Neural cell (in vitro differentiated cells): ENCODE data around the gene PHETA2. TPM values are rescaled to one million over a fixed set of nuclear protein-coding genes. Genes with fewer than 3 reads are reported as not detected.
A peak's percentile ranks its signal among the peaks of the same experiment; 100 is the strongest.
"Not testable (repeated sequence)": the region's sequence is repeated elsewhere in the genome, so short reads cannot be mapped to it uniquely, and the experiment has no call there.

Experiments used
- H2AFZ ChIP-seq: fragments of 200-600, 300-800 bp; sonication (generic), shearing (Covaris generic); 2 replicates; pipeline ENCODE4 v1.6.0; 2014; ENCODE audit warnings: low read depth, mild to moderate bottlenecking, antibody characterized with exemption, low read length, moderate library complexity
- H3F3A ChIP-seq: fragments of 200-600 bp; shearing (Covaris generic); 2 replicates; pipeline ENCODE4 v1.6.1; 2016; ENCODE audit warnings: mild to moderate bottlenecking, moderate library complexity, mixed read lengths, antibody characterized with exemption, low read length; ENCODE audit not compliant: insufficient read depth, poor library complexity, severe bottlenecking
- H3K27ac ChIP-seq: fragments of 200-600, 300-800 bp; sonication (generic), shearing (Covaris generic); 2 replicates; pipeline ENCODE4 v1.5.1; 2014; ENCODE audit warnings: mild to moderate bottlenecking, low read length, moderate library complexity
- H3K27me3 ChIP-seq: fragments of 300-800, 200-600 bp; sonication (generic), shearing (Covaris generic); 2 replicates; pipeline ENCODE4 v1.6.0; 2014; ENCODE audit warnings: mild to moderate bottlenecking, low read depth, low read length, moderate library complexity; ENCODE audit not compliant: insufficient read depth
- H3K36me3 ChIP-seq: fragments of 300-800, 200-600 bp; sonication (generic), shearing (Covaris generic); 2 replicates; pipeline ENCODE4 v1.5.1; 2014; ENCODE audit warnings: mild to moderate bottlenecking, antibody characterized with exemption, low read length, moderate library complexity; ENCODE audit not compliant: insufficient read depth
- H3K4me2 ChIP-seq: fragments of 300-800, 200-600 bp; sonication (generic), shearing (Covaris generic); 2 replicates; pipeline ENCODE4 v1.6.0; 2014; ENCODE audit warnings: mild to moderate bottlenecking, low read length
- H3K4me3 ChIP-seq: fragments of 300-800, 200-600 bp; sonication (generic), shearing (Covaris generic); 2 replicates; pipeline ENCODE4 v1.5.1; 2014; ENCODE audit warnings: mild to moderate bottlenecking, low read length, moderate library complexity
- H3K79me2 ChIP-seq: fragments of 200-600 bp; shearing (Covaris generic); replicated peaks from 2 replicates; pipeline ENCODE4 v1.6.0; 2014; ENCODE audit warnings: mild to moderate bottlenecking, low read length, moderate library complexity; ENCODE audit not compliant: insufficient read depth
- H3K9ac ChIP-seq: fragments of 300-800, 200-600 bp; sonication (generic), shearing (Covaris generic); 2 replicates; pipeline ENCODE4 v1.6.1; 2016; ENCODE audit warnings: mild to moderate bottlenecking, low read length, mixed read lengths
- H3K9me2 ChIP-seq: fragments of 200-600 bp; shearing (Covaris generic); 2 replicates; pipeline ENCODE4 v1.6.1; 2016; ENCODE audit warnings: mild to moderate bottlenecking, low read length, mixed read lengths; ENCODE audit not compliant: insufficient read depth
- H3K9me3 ChIP-seq: fragments of 200-600, 300-800 bp; sonication (generic), shearing (Covaris generic); 2 replicates; pipeline ENCODE4 v1.6.1; 2016; ENCODE audit warnings: mild to moderate bottlenecking, mixed run types, low read length, moderate library complexity, mixed read lengths
- H4K20me1 ChIP-seq: fragments of 200-600 bp; shearing (Covaris generic); 2 replicates; pipeline ENCODE4 v1.6.1; 2016; ENCODE audit warnings: mild to moderate bottlenecking, mixed run types; ENCODE audit not compliant: insufficient read depth
- EP300 ChIP-seq: fragments of 450-650 bp; conservative IDR thresholded peaks from 2 replicates; pipeline ENCODE4 v1.6.1; 2014; ENCODE audit warnings: antibody characterized with exemption, mild to moderate bottlenecking, moderate library complexity; ENCODE audit not compliant: poor library complexity, severe bottlenecking
- EZH2 ChIP-seq: fragments of 200-600, 300-800 bp; shearing (Covaris generic), sonication (generic); IDR thresholded peaks from 2 replicates; pipeline ENCODE4 v1.6.1; 2014; ENCODE audit warnings: antibody characterized with exemption, low read length, borderline replicate concordance, mild to moderate bottlenecking; ENCODE audit not compliant: insufficient read depth, poor library complexity, severe bottlenecking
- MXI1 ChIP-seq: fragments of 450-650 bp; conservative IDR thresholded peaks from 2 replicates; pipeline ENCODE4 v1.6.1; 2014; ENCODE audit warnings: antibody characterized with exemption, mild to moderate bottlenecking; ENCODE audit not compliant: poor library complexity, severe bottlenecking
- POLR2AphosphoS5 ChIP-seq: IDR thresholded peaks from 2 replicates; pipeline ENCODE4 v1.6.1; 2012
- RAD21 ChIP-seq: fragments of 450-650 bp; conservative IDR thresholded peaks from 2 replicates; pipeline ENCODE4 v1.6.1; 2014; ENCODE audit warnings: antibody characterized with exemption, mild to moderate bottlenecking, moderate library complexity
- SMC3 ChIP-seq: fragments of 450-650 bp; conservative IDR thresholded peaks from 2 replicates; pipeline ENCODE4 v1.6.1; 2014; ENCODE audit warnings: antibody characterized with exemption, mild to moderate bottlenecking, moderate library complexity; ENCODE audit not compliant: poor library complexity
- TAF1 ChIP-seq: IDR thresholded peaks from 2 replicates; pipeline ENCODE4 v1.6.1; 2012; ENCODE audit warnings: low read depth
- polyA plus RNA-seq: library from polyadenylated mRNA; depleted of rRNA; stranded (reverse); fragments of >200 nt; gene quantifications from 2 replicates; pipeline ENCODE4 v1.2.3, GENCODE V29; 2014
- TF ChIP-seq, protein P1 (sequence below): fragments of 450-650 bp; IDR thresholded peaks from 2 replicates; pipeline ENCODE4 v1.5.1; 2014; ENCODE audit warnings: antibody characterized with exemption, mild to moderate bottlenecking, moderate library complexity; ENCODE audit not compliant: poor library complexity, severe bottlenecking
- TF ChIP-seq, protein P2 (sequence below): IDR thresholded peaks from 2 replicates; pipeline ENCODE4 v1.6.1; 2012; ENCODE audit warnings: borderline replicate concordance

Gene PHETA2
- polyA plus RNA-seq, 1 donor from 2014 or later, result 0.42 TPM

DNA sequence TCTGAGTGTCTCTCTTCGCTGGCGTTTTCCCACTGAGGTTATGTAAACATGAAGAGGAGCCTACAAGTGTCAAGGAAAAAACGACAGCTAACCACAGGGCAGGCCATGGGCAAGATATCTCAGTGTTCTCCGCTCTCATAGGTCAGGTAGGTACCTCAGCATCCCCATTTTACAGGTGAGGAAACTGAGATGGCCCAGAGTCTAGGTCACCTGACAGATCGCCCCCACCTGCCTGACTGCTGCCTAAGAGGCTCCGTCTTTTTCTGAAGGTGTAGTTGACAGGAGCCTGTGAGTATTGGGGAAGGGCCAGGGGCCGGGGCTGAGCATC lies 17.4 kb downstream of the PHETA2 start:
- TF ChIP-seq MXI1 (no peak), TAF1 (no peak), POLR2AphosphoS5 (no peak), SMC3 (no peak), EP300 (no peak), RAD21 (no peak)
- TF ChIP-seq, protein P1, sequence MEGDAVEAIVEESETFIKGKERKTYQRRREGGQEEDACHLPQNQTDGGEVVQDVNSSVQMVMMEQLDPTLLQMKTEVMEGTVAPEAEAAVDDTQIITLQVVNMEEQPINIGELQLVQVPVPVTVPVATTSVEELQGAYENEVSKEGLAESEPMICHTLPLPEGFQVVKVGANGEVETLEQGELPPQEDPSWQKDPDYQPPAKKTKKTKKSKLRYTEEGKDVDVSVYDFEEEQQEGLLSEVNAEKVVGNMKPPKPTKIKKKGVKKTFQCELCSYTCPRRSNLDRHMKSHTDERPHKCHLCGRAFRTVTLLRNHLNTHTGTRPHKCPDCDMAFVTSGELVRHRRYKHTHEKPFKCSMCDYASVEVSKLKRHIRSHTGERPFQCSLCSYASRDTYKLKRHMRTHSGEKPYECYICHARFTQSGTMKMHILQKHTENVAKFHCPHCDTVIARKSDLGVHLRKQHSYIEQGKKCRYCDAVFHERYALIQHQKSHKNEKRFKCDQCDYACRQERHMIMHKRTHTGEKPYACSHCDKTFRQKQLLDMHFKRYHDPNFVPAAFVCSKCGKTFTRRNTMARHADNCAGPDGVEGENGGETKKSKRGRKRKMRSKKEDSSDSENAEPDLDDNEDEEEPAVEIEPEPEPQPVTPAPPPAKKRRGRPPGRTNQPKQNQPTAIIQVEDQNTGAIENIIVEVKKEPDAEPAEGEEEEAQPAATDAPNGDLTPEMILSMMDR, result no peak
- TF ChIP-seq, protein P2, sequence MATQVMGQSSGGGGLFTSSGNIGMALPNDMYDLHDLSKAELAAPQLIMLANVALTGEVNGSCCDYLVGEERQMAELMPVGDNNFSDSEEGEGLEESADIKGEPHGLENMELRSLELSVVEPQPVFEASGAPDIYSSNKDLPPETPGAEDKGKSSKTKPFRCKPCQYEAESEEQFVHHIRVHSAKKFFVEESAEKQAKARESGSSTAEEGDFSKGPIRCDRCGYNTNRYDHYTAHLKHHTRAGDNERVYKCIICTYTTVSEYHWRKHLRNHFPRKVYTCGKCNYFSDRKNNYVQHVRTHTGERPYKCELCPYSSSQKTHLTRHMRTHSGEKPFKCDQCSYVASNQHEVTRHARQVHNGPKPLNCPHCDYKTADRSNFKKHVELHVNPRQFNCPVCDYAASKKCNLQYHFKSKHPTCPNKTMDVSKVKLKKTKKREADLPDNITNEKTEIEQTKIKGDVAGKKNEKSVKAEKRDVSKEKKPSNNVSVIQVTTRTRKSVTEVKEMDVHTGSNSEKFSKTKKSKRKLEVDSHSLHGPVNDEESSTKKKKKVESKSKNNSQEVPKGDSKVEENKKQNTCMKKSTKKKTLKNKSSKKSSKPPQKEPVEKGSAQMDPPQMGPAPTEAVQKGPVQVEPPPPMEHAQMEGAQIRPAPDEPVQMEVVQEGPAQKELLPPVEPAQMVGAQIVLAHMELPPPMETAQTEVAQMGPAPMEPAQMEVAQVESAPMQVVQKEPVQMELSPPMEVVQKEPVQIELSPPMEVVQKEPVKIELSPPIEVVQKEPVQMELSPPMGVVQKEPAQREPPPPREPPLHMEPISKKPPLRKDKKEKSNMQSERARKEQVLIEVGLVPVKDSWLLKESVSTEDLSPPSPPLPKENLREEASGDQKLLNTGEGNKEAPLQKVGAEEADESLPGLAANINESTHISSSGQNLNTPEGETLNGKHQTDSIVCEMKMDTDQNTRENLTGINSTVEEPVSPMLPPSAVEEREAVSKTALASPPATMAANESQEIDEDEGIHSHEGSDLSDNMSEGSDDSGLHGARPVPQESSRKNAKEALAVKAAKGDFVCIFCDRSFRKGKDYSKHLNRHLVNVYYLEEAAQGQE, result no peak
- peak overlapping the region; percentile 56 for H3K4me2 ChIP-seq
- peak overlapping the region; percentile 91 for H3K4me3 ChIP-seq
- peak overlapping the region; percentile 72 for H3K9ac ChIP-seq
- no peaks in the 10 kb centered on the region for H3F3A ChIP-seq
- no peaks in the 10 kb centered on the region for H3K9me3 ChIP-seq
- H3K27ac ChIP-seq, result peak overlapping the region; percentile 96
- no peaks in the 10 kb centered on the region for H4K20me1 ChIP-seq
- no peaks in the 10 kb centered on the region for H3K27me3 ChIP-seq
- peak overlapping the region; percentile 41 for H2AFZ ChIP-seq
- peaks cover 22% of the 10 kb centered on the region for H3K79me2 ChIP-seq
- H3K9me2 ChIP-seq, result no peaks in the 10 kb centered on the region
- peaks cover 7% of the 10 kb centered on the region for H3K36me3 ChIP-seq

DNA sequence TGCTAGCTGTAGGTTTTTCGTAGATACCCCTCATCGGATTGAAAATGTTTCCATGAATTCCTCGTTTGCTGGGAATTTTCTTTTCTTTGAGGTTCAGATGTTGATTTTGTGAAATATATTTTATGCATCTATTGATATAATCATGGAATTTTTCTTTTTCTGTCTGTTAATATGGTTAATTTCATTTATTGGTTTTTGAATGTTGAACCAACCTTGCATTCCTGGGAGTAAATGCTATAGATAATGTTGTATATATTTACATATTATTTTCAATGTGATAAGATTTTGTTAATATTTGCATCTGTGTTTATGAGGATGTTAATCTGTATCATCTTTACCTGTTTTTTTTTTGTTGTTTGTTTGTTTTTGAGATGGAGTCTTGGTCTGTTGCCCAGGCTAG lies 27.2 kb downstream of the PHETA2 start:
- H3K9me3 ChIP-seq, result no peaks in the 10 kb centered on the region
- no peak overlapping the region for H3K27ac ChIP-seq
- H2AFZ ChIP-seq, result no peak overlapping the region
- no peak overlapping the region for H3K9ac ChIP-seq
- no peaks in the 10 kb centered on the region for H4K20me1 ChIP-seq
- no peak overlapping the region for H3K4me3 ChIP-seq
- H3K36me3 ChIP-seq, result no peaks in the 10 kb centered on the region
- TF ChIP-seq EZH2 (no peak), POLR2AphosphoS5 (no peak), MXI1 (no peak), RAD21 (no peak), EP300 (no peak), SMC3 (no peak), TAF1 (no peak)
- TF ChIP-seq, protein P1, result no peak
- TF ChIP-seq, protein P2, result no peak
- no peak overlapping the region for H3K4me2 ChIP-seq
- H3K27me3 ChIP-seq, result no peaks in the 10 kb centered on the region
- no peaks in the 10 kb centered on the region for H3K9me2 ChIP-seq
- H3F3A ChIP-seq, result no peaks in the 10 kb centered on the region
- H3K79me2 ChIP-seq, result no peaks in the 10 kb centered on the region

DNA sequence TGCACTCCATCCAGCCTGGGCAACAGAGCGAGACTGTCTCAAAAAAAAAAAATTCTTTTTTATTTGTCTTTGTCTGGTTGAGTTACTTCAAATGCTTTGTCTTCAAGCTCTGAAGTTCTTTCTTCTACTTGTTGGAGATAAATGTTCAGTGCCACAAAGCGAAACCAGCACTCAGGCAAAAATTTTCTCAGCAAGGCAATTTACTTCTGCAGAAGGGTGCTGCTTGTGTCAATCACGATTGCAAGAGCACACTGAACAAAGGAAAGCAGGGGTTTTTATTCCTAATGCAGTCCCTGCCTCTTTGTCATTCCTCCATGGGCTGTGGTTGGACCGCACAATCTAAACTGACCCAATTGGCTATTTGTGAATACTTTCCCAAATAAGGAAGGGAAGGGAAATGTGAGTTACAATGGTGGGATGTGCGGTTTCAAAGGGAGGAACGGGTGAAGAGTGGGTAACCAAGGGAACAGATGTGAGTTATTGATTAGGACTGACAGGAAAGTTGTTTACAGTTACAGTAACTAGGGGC lies 30.3 kb downstream of the PHETA2 start:
- not testable (repeated sequence) for H3K9me3 ChIP-seq, H2AFZ ChIP-seq, H3K27ac ChIP-seq, H3K9me2 ChIP-seq, H3K36me3 ChIP-seq, H3K79me2 ChIP-seq, H3K9ac ChIP-seq, H3K4me2 ChIP-seq, H3K27me3 ChIP-seq, H3F3A ChIP-seq, H4K20me1 ChIP-seq, H3K4me3 ChIP-seq
